ENCODE data around the gene NPDC1. TPM values are rescaled to one million over a fixed set of nuclear protein-coding genes. Genes with fewer than 3 reads are reported as not detected.
A peak's percentile ranks its signal among the peaks of the same experiment; 100 is the strongest.

The NPDC1 gene
- total RNA-seq, 1 donor from 2014 or later, result 90.8 TPM

DNA sequence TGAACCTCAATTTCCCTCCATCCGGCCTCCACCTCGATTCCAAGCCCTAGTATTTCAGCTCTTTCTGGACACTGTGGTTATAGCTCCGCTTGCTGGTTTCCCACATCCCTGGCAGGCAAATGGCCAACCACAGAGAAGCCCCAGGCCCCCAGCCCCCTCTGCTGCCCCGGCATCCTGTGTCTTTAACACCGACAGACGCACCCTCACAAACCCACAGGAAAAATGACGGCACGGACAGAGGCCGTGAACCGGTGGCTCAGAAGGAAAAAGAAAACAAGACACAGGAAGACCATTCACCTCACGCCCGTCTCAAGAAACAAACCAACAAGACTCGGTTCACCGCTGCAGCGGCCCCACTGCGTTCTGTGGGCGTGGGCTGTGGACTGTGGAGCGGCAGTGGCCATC lies 48.1 kb downstream of the NPDC1 start:
- TF ChIP-seq, protein P1, sequence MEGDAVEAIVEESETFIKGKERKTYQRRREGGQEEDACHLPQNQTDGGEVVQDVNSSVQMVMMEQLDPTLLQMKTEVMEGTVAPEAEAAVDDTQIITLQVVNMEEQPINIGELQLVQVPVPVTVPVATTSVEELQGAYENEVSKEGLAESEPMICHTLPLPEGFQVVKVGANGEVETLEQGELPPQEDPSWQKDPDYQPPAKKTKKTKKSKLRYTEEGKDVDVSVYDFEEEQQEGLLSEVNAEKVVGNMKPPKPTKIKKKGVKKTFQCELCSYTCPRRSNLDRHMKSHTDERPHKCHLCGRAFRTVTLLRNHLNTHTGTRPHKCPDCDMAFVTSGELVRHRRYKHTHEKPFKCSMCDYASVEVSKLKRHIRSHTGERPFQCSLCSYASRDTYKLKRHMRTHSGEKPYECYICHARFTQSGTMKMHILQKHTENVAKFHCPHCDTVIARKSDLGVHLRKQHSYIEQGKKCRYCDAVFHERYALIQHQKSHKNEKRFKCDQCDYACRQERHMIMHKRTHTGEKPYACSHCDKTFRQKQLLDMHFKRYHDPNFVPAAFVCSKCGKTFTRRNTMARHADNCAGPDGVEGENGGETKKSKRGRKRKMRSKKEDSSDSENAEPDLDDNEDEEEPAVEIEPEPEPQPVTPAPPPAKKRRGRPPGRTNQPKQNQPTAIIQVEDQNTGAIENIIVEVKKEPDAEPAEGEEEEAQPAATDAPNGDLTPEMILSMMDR (IDR thresholded peaks at IDR 0.05), result peak; percentile 68
- H3K4me1 Mint-ChIP-seq (ENCODE audit: low read depth), result peaks cover 57% of the 10 kb centered on the region
- DNase-seq (ENCODE audit: low spot score), result no peak
- H3K9me3 Mint-ChIP-seq (ENCODE audit: low read depth), result no peaks in the 10 kb centered on the region
- no peaks in the 10 kb centered on the region for H3K36me3 Mint-ChIP-seq (ENCODE audit: low read depth)
- H3K4me3 Mint-ChIP-seq (ENCODE audit: unreplicated experiment), result peak overlapping the region; percentile 44
- H3K27ac Mint-ChIP-seq (ENCODE audit: unreplicated experiment), result peak overlapping the region; percentile 91
- no peaks in the 10 kb centered on the region for H3K27me3 Mint-ChIP-seq (ENCODE audit: low read depth)

DNA sequence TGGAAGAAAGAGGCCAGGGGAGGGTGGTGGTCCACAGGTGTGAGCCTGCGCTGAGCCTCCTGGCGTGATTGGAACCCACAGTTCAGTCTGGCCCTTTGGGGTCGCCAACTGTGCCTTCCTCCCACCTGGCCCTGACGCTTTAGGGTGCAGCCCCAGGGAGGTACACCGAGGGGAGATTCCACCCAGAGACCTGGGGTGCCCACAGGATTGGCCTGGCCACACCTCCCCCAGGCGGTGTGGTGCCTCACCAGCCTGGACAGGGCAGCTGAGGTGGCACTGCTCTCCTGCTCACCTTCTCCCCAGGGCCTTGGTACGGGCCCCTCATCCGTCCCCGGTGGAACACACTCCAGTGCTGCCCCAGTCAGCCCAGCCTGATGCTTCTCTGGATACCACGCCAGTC lies 48.6 kb downstream of the NPDC1 start:
- no peaks in the 10 kb centered on the region for H3K36me3 Mint-ChIP-seq (ENCODE audit: low read depth)
- TF ChIP-seq, protein P1 (IDR thresholded peaks at IDR 0.05), result no peak
- H3K9me3 Mint-ChIP-seq (ENCODE audit: low read depth), result no peaks in the 10 kb centered on the region
- DNase-seq (ENCODE audit: low spot score), result no peak
- H3K27me3 Mint-ChIP-seq (ENCODE audit: low read depth), result no peaks in the 10 kb centered on the region
- peaks cover 61% of the 10 kb centered on the region for H3K4me1 Mint-ChIP-seq (ENCODE audit: low read depth)
- peak overlapping the region; percentile 91 for H3K27ac Mint-ChIP-seq (ENCODE audit: unreplicated experiment)
- H3K4me3 Mint-ChIP-seq (ENCODE audit: unreplicated experiment), result no peak overlapping the region

DNA sequence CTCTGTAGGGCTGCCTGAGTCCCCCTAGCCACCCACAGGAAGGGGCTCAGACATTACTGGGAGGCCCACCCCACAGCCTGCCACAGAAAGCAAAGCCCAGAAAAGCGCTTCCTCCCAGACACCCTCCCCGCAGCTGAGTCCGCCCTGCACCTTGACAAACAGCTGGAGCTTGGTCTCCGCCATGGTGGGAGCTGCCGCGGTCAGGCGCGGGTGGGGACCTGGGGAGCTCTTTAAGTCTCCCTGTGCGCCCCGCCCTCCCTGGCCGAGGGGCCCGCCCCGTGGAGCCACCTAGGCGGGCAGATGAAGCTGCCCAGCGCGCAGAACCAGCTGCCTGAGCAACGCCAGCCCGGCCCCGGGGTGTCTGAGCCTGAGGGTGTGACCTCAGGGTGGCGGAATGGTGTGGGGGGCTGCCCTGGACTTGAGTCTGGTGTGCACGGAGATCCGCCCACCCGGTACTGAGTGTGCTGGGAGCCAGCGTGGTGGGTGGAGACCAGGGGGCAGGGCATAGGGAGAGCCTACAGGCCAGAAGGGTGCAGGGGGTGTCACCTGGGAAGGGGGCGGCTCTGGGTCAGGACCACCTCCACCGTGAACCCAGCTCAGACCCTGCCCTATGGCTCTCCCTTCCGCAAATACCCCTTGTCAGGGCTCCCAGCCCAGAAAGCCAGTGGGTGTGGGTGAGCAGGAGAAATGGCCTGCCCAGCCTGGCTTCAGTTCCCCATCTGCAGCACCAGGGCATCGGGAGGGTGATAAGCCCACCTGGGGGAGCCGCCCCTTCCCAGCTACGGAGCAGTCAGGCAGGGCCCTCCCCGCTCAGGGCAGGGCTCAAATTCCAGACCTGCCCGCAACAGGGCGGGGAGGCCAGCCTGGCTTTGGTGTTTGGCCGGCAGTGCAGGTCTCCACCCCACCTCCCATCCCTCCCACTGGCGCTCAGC lies 49.4 kb downstream of the NPDC1 start, which contains the start of gene CLIC3:
Gene CLIC3, minus strand, starts transcription at position 208 of the 932 bp plus-strand sequence. Its CDS starts 25 bp downstream, at position 183.
- TF ChIP-seq, protein P1 (IDR thresholded peaks at IDR 0.05), result no peak
- Mint-ChIP-seq H3K4me3 (ENCODE audit: unreplicated experiment) (no peak within 1 kb of the TSS), H3K36me3 (ENCODE audit: low read depth) (no peaks in the 10 kb centered on the region), H3K27me3 (ENCODE audit: low read depth) (no peaks in the 10 kb centered on the region), H3K9me3 (ENCODE audit: low read depth) (no peaks in the 10 kb centered on the region), H3K4me1 (ENCODE audit: low read depth) (peaks cover 62% of the 10 kb centered on the region), H3K27ac (ENCODE audit: unreplicated experiment) (peak within 1 kb of the TSS; percentile 54)
- no peak for DNase-seq (ENCODE audit: low spot score)

DNA sequence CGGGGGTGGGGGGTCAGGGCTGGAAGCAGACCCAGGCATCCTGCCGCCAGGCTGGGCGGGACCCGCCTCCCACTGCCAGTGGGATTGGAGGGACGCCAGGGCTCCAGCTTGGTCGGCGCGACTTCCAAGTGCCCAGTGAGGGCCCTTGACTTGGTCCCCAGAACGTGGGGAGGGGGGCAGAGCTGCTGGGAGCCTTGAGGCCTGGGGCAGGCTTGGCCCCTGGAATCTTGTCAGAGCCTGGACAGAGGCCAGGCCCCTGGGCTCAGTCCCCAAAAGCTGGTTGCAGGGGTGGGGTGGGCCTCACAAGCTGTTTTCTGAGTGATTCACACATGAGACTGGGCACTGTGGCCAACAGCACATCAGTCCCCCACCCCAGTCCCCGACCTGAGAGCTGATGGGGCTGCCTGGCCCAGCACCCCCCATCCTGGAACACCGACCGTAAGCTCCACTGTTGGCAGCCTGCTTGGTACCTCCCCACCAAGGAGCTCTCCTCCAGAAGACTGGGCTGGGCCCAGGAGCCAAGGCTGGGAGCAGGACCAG lies 50.1 kb downstream of the NPDC1 start:
- no peak for DNase-seq (ENCODE audit: low spot score)
- Mint-ChIP-seq H3K36me3 (ENCODE audit: low read depth) (no peaks in the 10 kb centered on the region), H3K27ac (ENCODE audit: unreplicated experiment) (peak overlapping the region; percentile 41), H3K4me1 (ENCODE audit: low read depth) (peaks cover 66% of the 10 kb centered on the region), H3K4me3 (ENCODE audit: unreplicated experiment) (no peak overlapping the region), H3K9me3 (ENCODE audit: low read depth) (peaks cover under 1% of the 10 kb centered on the region), H3K27me3 (ENCODE audit: low read depth) (no peaks in the 10 kb centered on the region)
- TF ChIP-seq, protein P1 (IDR thresholded peaks at IDR 0.05), result no peak

DNA sequence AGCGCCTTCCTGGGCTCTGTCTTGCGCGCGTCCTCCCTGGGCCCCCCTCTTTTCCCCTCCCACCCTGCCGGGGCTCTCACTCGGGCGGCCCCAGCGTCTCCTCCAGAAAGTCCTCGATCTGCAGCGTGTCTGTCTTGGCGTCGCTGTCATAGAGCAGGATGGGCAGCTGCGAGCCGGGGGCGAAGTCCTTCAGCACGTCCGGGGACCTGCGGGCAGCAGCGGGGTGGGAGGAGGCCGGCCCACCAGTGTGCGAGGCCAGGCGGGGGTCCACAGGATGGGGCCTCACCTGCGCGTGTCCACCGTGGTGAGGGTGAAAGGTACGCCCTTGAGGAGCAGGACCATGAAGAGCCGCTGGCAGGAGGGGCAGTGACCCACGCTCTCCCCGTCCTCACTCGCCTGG lies 50.6 kb downstream of the NPDC1 start:
- no peaks in the 10 kb centered on the region for H3K27me3 Mint-ChIP-seq (ENCODE audit: low read depth)
- no peak overlapping the region for H3K4me3 Mint-ChIP-seq (ENCODE audit: unreplicated experiment)
- H3K4me1 Mint-ChIP-seq (ENCODE audit: low read depth), result peaks cover 62% of the 10 kb centered on the region
- TF ChIP-seq, protein P1 (IDR thresholded peaks at IDR 0.05), result no peak
- DNase-seq (ENCODE audit: low spot score), result no peak
- no peaks in the 10 kb centered on the region for H3K36me3 Mint-ChIP-seq (ENCODE audit: low read depth)
- H3K9me3 Mint-ChIP-seq (ENCODE audit: low read depth), result peaks cover 5% of the 10 kb centered on the region
- H3K27ac Mint-ChIP-seq (ENCODE audit: unreplicated experiment), result no peak overlapping the region

Measured in chondrocyte (in vitro differentiated cells).